Measurements from ENCODE around the gene HPS1. TPM values are rescaled to one million over a fixed set of nuclear protein-coding genes. Genes with fewer than 3 reads are reported as not detected.

HPS1 gene
- total RNA-seq, 4 donors from 2014 or later, result 48.6 to 66.7 (median 60.5) TPM

DNA sequence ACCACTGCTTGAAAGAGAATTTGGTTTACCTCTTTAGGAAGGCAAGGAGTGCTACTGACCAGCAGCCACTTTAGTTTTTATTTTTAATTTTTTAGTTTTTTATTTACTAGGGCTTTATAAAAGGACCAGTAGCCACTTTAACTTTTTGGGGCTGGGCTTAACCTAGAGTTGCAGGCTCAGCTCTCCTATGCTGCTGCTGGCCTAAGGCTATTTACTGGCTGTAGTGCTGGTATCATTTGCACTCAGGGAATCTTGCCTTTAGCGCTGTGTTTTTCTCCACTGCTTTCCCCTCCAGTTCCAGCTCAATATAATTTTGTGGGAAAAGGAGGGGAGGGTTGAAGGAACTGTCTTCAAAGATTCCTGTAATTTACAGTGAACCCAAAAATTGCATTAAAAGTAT, 13.4 kb downstream of the HPS1 start:
- Histone ChIP-seq H3K4me3 (replicated peaks in 1 of 3) (no peak overlapping the region), H3K27me3 (no peaks in the 10 kb centered on the region), H3K27ac (no peak overlapping the region), H3K36me3 (peaks cover 37 to 61% of the 10 kb centered on the region in 2 donors), H3K4me1 (no peaks in the 10 kb centered on the region), H3K9me3 (no peaks in the 10 kb centered on the region)
- no peak for DNase-seq
- TF ChIP-seq POLR2A (IDR thresholded peaks at IDR 0.05), result no peak
- TF ChIP-seq, protein P1, sequence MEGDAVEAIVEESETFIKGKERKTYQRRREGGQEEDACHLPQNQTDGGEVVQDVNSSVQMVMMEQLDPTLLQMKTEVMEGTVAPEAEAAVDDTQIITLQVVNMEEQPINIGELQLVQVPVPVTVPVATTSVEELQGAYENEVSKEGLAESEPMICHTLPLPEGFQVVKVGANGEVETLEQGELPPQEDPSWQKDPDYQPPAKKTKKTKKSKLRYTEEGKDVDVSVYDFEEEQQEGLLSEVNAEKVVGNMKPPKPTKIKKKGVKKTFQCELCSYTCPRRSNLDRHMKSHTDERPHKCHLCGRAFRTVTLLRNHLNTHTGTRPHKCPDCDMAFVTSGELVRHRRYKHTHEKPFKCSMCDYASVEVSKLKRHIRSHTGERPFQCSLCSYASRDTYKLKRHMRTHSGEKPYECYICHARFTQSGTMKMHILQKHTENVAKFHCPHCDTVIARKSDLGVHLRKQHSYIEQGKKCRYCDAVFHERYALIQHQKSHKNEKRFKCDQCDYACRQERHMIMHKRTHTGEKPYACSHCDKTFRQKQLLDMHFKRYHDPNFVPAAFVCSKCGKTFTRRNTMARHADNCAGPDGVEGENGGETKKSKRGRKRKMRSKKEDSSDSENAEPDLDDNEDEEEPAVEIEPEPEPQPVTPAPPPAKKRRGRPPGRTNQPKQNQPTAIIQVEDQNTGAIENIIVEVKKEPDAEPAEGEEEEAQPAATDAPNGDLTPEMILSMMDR (IDR thresholded peaks at IDR 0.05), result no peak
- intact Hi-C loops (cut with DNase I), result no loop called here
- WGBS, 2 donors, result 97 to 100% methylated on average over 1 of the region's 1 CpG

DNA sequence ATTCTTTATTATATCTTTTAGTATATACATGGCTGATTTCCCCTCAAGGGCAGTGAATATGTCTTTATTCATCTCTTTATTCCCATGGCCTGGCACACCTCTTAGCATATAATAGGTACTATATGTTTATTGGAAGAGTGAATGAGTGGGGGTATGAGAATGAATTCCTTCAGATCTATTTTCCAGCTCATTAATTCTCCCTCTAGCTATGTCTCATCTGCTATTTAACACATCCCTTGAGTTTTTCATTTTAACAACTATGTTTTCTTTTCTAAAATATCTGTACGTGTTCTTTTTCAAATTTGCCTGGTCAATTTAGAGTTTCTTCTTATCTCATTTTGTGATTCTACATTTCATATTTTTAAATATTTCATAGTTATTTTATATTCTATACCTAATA, 14.4 kb downstream of the HPS1 start:
- no peak overlapping the region for H3K27ac ChIP-seq
- H3K36me3 ChIP-seq, result peaks cover 37 to 64% of the 10 kb centered on the region in 2 donors
- no peak for DNase-seq
- no peaks in the 10 kb centered on the region for H3K4me1 ChIP-seq
- intact Hi-C loops (cut with DNase I), result no loop called here
- TF ChIP-seq, protein P1 (IDR thresholded peaks at IDR 0.05), result no peak
- no peak for TF ChIP-seq POLR2A (IDR thresholded peaks at IDR 0.05)
- 100% methylated on average over 1 of the region's 1 CpG for WGBS, 2 donors
- H3K4me3 ChIP-seq (replicated peaks in 1 of 3), result no peak overlapping the region
- H3K9me3 ChIP-seq, result no peaks in the 10 kb centered on the region
- H3K27me3 ChIP-seq, result no peaks in the 10 kb centered on the region

DNA sequence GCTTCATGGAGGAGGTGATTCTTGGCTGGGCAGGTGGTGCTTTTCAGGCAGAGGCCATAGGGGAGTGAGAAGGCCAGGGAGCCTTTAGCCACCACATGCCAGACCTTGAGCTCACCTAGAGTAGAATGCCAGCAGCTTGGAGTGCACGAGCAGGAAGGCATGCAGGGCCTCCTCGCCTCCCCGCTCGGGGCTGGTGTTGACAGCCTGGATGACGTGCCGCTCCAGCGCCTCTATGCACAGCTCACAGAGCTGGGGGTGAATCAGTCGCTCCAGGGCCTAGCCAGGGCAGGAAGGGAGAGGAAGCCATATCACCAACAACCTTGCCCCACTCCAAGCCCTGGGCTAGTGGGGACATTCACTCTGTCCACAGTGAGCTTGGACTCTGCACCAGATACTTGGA, 15.7 kb downstream of the HPS1 start:
- H3K36me3 ChIP-seq, result peaks cover 37 to 68% of the 10 kb centered on the region in 2 donors
- WGBS, 2 donors, result 91 to 93% methylated on average over 5 to 8 of the region's 8 CpGs
- H3K4me3 ChIP-seq (replicated peaks in 1 of 3), result no peak overlapping the region
- TF ChIP-seq, protein P1 (IDR thresholded peaks at IDR 0.05), result no peak
- no peak for TF ChIP-seq POLR2A (IDR thresholded peaks at IDR 0.05)
- no peak for DNase-seq
- no peaks in the 10 kb centered on the region for H3K27me3 ChIP-seq
- intact Hi-C loops (cut with DNase I), result no loop called here
- H3K27ac ChIP-seq, result no peak overlapping the region
- H3K4me1 ChIP-seq, result no peaks in the 10 kb centered on the region
- H3K9me3 ChIP-seq, result no peaks in the 10 kb centered on the region

DNA sequence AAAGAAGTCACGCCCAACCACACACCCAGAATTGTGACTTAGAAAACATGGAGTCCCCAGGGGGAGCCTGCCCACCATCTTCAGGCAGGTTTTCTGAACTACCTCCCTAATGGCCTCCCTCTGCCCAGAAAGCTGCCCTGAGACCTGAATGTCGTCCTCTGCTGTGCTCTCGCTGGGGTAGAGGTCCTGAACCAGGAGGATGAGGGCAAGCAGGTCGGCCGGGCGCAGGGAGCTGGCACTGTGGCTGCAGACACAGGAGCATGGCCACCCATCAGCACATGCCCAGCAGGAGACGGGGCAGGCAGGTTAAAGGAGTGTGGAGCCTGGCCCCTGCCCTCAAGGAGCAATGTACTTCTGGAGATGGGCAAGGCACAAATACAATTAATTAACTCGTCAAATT, 16.3 kb downstream of the HPS1 start:
- Histone ChIP-seq H3K4me3 (replicated peaks in 1 of 3) (no peak overlapping the region), H3K9me3 (no peaks in the 10 kb centered on the region), H3K27ac (no peak overlapping the region), H3K4me1 (no peaks in the 10 kb centered on the region), H3K27me3 (no peaks in the 10 kb centered on the region), H3K36me3 (peaks cover 37 to 65% of the 10 kb centered on the region in 2 donors)
- intact Hi-C loops (cut with DNase I), result no loop called here
- WGBS, 2 donors, result 96 to 99% methylated on average over 8 of the region's 8 CpGs
- TF ChIP-seq, protein P1 (IDR thresholded peaks at IDR 0.05), result no peak
- TF ChIP-seq POLR2A (IDR thresholded peaks at IDR 0.05), result no peak
- DNase-seq, result no peak

DNA sequence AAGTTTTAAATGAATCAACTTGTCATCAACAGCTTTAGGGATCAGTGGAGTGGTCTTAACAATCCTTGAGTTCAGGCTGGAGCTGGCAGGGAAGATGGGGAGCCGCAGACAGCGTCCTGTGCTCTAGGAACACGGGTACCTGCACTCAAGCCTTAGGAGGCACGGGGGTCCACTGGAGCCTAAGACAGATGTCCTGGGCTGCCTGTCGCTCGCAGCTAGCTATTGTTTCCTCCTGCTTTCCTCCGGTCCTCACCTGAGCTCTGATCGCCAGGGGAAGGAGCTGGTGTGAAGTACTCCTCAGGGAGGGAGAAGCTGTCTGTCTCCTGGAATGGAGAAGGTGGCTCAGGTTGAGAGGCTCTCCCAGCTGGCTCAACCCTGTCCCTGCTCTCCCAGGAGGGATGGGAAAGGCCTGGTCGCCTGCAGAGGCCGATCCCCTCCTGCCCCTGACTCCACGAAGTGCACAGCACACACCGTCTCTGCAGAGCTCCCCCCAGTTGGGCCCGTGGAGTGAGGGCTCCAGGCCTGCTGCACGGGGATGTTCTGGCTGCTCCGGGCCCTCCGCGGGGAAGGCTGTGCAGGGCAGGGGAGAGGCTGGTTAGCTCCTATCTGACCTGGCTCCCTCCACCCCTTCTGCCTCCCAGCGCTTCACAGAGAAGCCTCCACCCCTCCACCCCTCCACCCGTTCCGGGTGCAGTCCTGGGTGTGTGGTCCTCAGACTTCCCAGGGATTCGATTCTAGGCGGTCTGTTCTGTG, 17.2 kb downstream of the HPS1 start:
- no peaks in the 10 kb centered on the region for H3K27me3 ChIP-seq
- no peak overlapping the region for H3K4me3 ChIP-seq (replicated peaks in 1 of 3)
- H3K9me3 ChIP-seq, result no peaks in the 10 kb centered on the region
- intact Hi-C loops (cut with DNase I), result no loop called here
- 96% methylated on average over 15 to 22 of the region's 22 CpGs for WGBS, 2 donors
- H3K27ac ChIP-seq, result no peak overlapping the region
- H3K36me3 ChIP-seq, result peaks cover 29 to 56% of the 10 kb centered on the region in 2 donors
- TF ChIP-seq, protein P1 (IDR thresholded peaks at IDR 0.05), result no peak
- TF ChIP-seq POLR2A (IDR thresholded peaks at IDR 0.05), result no peak
- no peak for DNase-seq
- H3K4me1 ChIP-seq, result no peaks in the 10 kb centered on the region
